RWPE2 (cell line): ENCODE data around the gene NPHP1.

Source experiments
- ATAC-seq: fragments of 200-7000 bp; cut with Tn5 transposase; 3 replicates; pipeline ENCODE4 v1.9.1; 2021; ENCODE audit warnings: low read depth
- DNase-seq: peaks from one replicate; pipeline ENCODE4 v3.0.0-alpha.2; 2020; ENCODE audit warnings: low spot score
- H3K27ac ChIP-seq: fragments of 450-650 bp; 2 replicates; pipeline ENCODE4 v1.5.1; 2017; ENCODE audit warnings: mild to moderate bottlenecking; ENCODE audit not compliant: poor library complexity, severe bottlenecking
- H3K27me3 ChIP-seq: fragments of 250-450 bp; sonication (Bioruptor Pico); 2 replicates; pipeline ENCODE4 v1.5.1; 2021; ENCODE audit warnings: mild to moderate bottlenecking, moderate library complexity; ENCODE audit not compliant: insufficient read depth, poor library complexity, severe bottlenecking
- H3K36me3 ChIP-seq: fragments of 250-450 bp; sonication (Bioruptor Pico); 2 replicates; pipeline ENCODE4 v1.5.1; 2020; ENCODE audit warnings: low read depth, mild to moderate bottlenecking, moderate library complexity
- H3K4me1 ChIP-seq: fragments of 250-450 bp; sonication (Bioruptor Pico); 2 replicates; pipeline ENCODE4 v1.5.1; 2021; ENCODE audit warnings: mild to moderate bottlenecking, moderate library complexity; ENCODE audit not compliant: insufficient read depth, poor library complexity, severe bottlenecking
- H3K4me3 ChIP-seq: fragments of 250-450 bp; sonication (Bioruptor Pico); 2 replicates; pipeline ENCODE4 v1.5.1; 2021; ENCODE audit warnings: mild to moderate bottlenecking, moderate library complexity; ENCODE audit not compliant: severe bottlenecking
- H3K9me3 ChIP-seq: fragments of 250-450 bp; sonication (Bioruptor Pico); 2 replicates; pipeline ENCODE4 v1.5.1; 2021; ENCODE audit warnings: mild to moderate bottlenecking, moderate library complexity; ENCODE audit not compliant: severe bottlenecking
- CTCF ChIP-seq: fragments of 450-650 bp; IDR thresholded peaks from one replicate; pipeline ENCODE4 v1.5.1; 2017; ENCODE audit warnings: mild to moderate bottlenecking, moderate library complexity; ENCODE audit not compliant: poor library complexity, severe bottlenecking

The NPHP1 gene

GRCh38 chr2:110180036-110180435 is 24.8 kb downstream of the NPHP1 start:
- Histone ChIP-seq H3K27ac (no peak overlapping the region), H3K4me1 (no peaks in the 10 kb centered on the region), H3K9me3 (peaks cover 2% of the 10 kb centered on the region), H3K36me3 (no peaks in the 10 kb centered on the region; the same call in 1 of the 2 replicates), H3K4me3 (no peak overlapping the region), H3K27me3 (no peaks in the 10 kb centered on the region)
- DNase-seq (no peak), ATAC-seq (no peak)
- no peak for TF ChIP-seq CTCF

- Histone ChIP-seq H3K4me3 (no peak overlapping the region), H3K4me1 (peaks cover 13% of the 10 kb centered on the region), H3K36me3 (peaks cover 5% of the 10 kb centered on the region; the same call in 1 of the 2 replicates), H3K9me3 (no peaks in the 10 kb centered on the region), H3K27ac (peak overlapping the region; percentile 23), H3K27me3 (no peaks in the 10 kb centered on the region)
- DNase-seq: no peak
- ATAC-seq: peak; percentile 100
- TF ChIP-seq CTCF: no peak
Measured at GRCh38 chr2:110173523-110173922, 31.3 kb downstream of the NPHP1 start.

- DNase-seq (no peak), ATAC-seq (no peak)
- H3K9me3 ChIP-seq: no peaks in the 10 kb centered on the region
- H3K27ac ChIP-seq: no peak overlapping the region
- H3K27me3 ChIP-seq: no peaks in the 10 kb centered on the region
- TF ChIP-seq CTCF: no peak
- H3K4me1 ChIP-seq: peaks cover 13% of the 10 kb centered on the region
- peaks cover 5% of the 10 kb centered on the region; the same call in 1 of the 2 replicates for H3K36me3 ChIP-seq
- H3K4me3 ChIP-seq: no peak overlapping the region
Measured at GRCh38 chr2:110172506-110172905, 32.3 kb downstream of the NPHP1 start.

- Histone ChIP-seq H3K4me3 (no peak overlapping the region), H3K9me3 (no peaks in the 10 kb centered on the region), H3K4me1 (peaks cover 19% of the 10 kb centered on the region), H3K27ac (no peak overlapping the region), H3K27me3 (no peaks in the 10 kb centered on the region), H3K36me3 (0 out of 2 replicates have a peak, but pooled peaks cover 5% of the 10 kb centered on the region)
- no peak for DNase-seq
- no peak for TF ChIP-seq CTCF
- no peak for ATAC-seq
Measured at GRCh38 chr2:110170102-110170501, 34.7 kb downstream of the NPHP1 start.

- Histone ChIP-seq H3K4me1 (peaks cover 6% of the 10 kb centered on the region), H3K4me3 (no peak overlapping the region), H3K9me3 (no peaks in the 10 kb centered on the region), H3K27me3 (no peaks in the 10 kb centered on the region), H3K27ac (no peak overlapping the region), H3K36me3 (no peaks in the 10 kb centered on the region)
- TF ChIP-seq CTCF: no peak
- ATAC-seq: no peak
- DNase-seq: no peak
Measured at GRCh38 chr2:110167326-110168000, 37.4 kb downstream of the NPHP1 start.
